HUES48 (cell line): Measurements from ENCODE around the gene LDLRAD1.
"Not testable (repeated sequence)": the region's sequence is repeated elsewhere in the genome, so short reads cannot be mapped to it uniquely, and the experiment has no call there.

ENCODE experiments used
- H3K27ac ChIP-seq: one replicate; pipeline ENCODE4 v1.7.0; 2013; ENCODE audit warnings: low read depth, low read length, inconsistent platforms
- H3K27me3 ChIP-seq: 2 replicates; pipeline ENCODE4 v1.6.1; 2013; ENCODE audit warnings: mild to moderate bottlenecking, low read length; ENCODE audit not compliant: control insufficient read depth, insufficient read depth
- H3K36me3 ChIP-seq: 2 replicates; pipeline ENCODE4 v1.6.1; 2013; ENCODE audit warnings: low read length; ENCODE audit not compliant: control insufficient read depth, insufficient read depth
- H3K4me1 ChIP-seq: 2 replicates; pipeline ENCODE4 v1.6.1; 2013; ENCODE audit warnings: mild to moderate bottlenecking, low read length; ENCODE audit not compliant: control insufficient read depth, insufficient read depth
- H3K4me3 ChIP-seq: 2 replicates; pipeline ENCODE4 v1.5.1; 2013; ENCODE audit warnings: mild to moderate bottlenecking, low read depth, low read length
- H3K9ac ChIP-seq: 2 replicates; pipeline ENCODE4 v1.6.1; 2013; ENCODE audit warnings: mild to moderate bottlenecking, low read depth, low read length, moderate library complexity
- H3K9me3 ChIP-seq: 2 replicates; pipeline ENCODE4 v1.6.1; 2013; ENCODE audit warnings: low read length; ENCODE audit not compliant: control insufficient read depth, insufficient read depth

The LDLRAD1 gene

DNA sequence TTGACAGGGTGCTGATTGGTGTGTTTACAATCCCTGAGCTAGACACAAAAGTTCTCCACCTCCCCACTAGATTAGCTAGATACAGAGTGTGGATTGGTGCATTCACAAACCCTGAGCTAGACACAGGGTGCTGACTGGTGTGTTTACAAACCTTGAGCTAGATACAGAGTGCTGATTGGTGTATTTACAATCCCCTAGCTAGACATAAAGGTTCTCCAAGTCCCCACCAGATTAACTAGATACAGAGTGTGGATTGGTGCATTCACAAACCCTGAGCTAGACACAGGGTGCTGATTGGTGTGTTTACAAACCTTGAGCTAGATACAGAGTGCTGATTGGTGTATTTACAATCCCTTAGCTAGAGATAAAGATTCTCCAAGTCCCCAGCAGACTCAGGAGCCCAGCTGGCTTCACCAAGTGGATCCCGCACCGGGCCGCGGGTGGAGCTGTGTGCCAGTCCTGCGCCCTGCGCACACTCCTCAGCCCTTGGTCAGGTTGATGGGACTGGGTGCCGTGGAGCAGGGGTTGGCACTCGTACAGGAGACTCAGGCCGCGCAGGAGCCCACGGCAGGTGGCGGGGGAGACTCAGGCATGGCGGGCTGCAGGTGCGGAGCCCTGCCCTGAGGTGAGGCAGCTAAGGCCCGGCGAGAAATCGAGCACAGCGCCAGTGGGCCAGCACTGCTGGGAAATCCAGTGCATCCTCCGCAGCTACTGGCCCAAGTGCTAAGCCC lies 14.1 kb downstream of the LDLRAD1 start:
- H3K36me3 ChIP-seq, H3K9me3 ChIP-seq, H3K9ac ChIP-seq, H3K27ac ChIP-seq, H3K4me1 ChIP-seq, H3K27me3 ChIP-seq, H3K4me3 ChIP-seq: not testable (repeated sequence)

- no peaks in the 10 kb centered on the region for H3K4me1 ChIP-seq
- no peak overlapping the region for H3K27ac ChIP-seq
- H3K36me3 ChIP-seq = no peaks in the 10 kb centered on the region
- no peak overlapping the region for H3K9ac ChIP-seq
- H3K9me3 ChIP-seq = no peaks in the 10 kb centered on the region
- no peak overlapping the region for H3K4me3 ChIP-seq
- H3K27me3 ChIP-seq = no peaks in the 10 kb centered on the region
Observed at GRCh38 chr1:54003249-54003646, 14.7 kb downstream of the LDLRAD1 start.

- no peak overlapping the region for H3K27ac ChIP-seq
- H3K4me3 ChIP-seq = no peak overlapping the region
- H3K9me3 ChIP-seq = no peaks in the 10 kb centered on the region
- H3K27me3 ChIP-seq = no peaks in the 10 kb centered on the region
- no peaks in the 10 kb centered on the region for H3K4me1 ChIP-seq
- no peaks in the 10 kb centered on the region for H3K36me3 ChIP-seq
- no peak overlapping the region for H3K9ac ChIP-seq
Observed at GRCh38 chr1:54002544-54003248, 15.3 kb downstream of the LDLRAD1 start.

GRCh38 chr1:54001591-54001990 lies 16.4 kb downstream of the LDLRAD1 start:
- Histone ChIP-seq H3K27me3 (no peaks in the 10 kb centered on the region), H3K36me3 (no peaks in the 10 kb centered on the region), H3K9me3 (no peaks in the 10 kb centered on the region), H3K4me3 (no peak overlapping the region), H3K9ac (no peak overlapping the region), H3K4me1 (no peaks in the 10 kb centered on the region), H3K27ac (no peak overlapping the region)

- no peak overlapping the region for H3K9ac ChIP-seq
- H3K9me3 ChIP-seq = no peaks in the 10 kb centered on the region
- H3K4me1 ChIP-seq = no peaks in the 10 kb centered on the region
- H3K27me3 ChIP-seq = no peaks in the 10 kb centered on the region
- H3K36me3 ChIP-seq = no peaks in the 10 kb centered on the region
- H3K27ac ChIP-seq = no peak overlapping the region
- no peak overlapping the region for H3K4me3 ChIP-seq
Observed at GRCh38 chr1:53999920-54000319, 18.1 kb downstream of the LDLRAD1 start.

DNA sequence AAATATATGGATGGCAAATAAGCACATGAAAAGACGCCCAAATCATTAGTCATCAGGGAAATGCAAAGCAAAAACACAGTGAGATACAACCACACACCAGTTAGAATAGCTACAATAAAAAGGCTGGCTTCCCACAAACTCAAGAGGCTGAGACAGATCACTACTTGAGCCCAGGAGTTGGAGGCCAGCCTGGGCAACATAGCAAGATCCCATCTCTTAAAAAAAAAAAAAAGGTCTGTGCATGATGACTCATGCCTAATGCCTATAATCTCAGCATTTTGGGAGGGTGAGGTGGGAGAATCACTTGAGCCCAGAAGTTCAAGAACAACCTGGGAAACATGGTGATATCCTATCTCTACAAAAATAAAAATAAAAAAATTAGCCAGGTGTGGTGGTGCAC lies 19.8 kb downstream of the LDLRAD1 start:
- no peaks in the 10 kb centered on the region for H3K36me3 ChIP-seq
- no peak overlapping the region for H3K27ac ChIP-seq
- H3K9ac ChIP-seq = no peak overlapping the region
- no peaks in the 10 kb centered on the region for H3K9me3 ChIP-seq
- no peaks in the 10 kb centered on the region for H3K4me1 ChIP-seq
- H3K4me3 ChIP-seq = no peak overlapping the region
- no peaks in the 10 kb centered on the region for H3K27me3 ChIP-seq

DNA sequence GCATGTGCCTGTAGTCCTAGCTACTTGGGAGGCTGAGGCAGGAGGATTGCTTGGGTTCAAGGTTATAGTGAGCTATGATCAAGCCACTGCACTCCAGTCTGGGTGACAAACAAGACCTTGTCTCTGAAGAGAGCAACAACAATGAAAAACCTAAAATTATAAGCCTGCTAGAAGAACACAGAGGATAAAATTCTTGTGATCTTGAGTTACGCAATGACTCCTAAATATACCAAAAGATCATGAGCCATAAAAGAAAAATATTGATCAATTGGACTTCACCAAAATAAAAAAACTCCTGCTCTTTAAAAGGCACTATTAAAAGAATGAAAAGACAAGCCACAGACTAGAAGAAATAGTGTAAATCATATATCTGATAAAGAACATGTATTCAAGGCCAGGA lies 22.3 kb downstream of the LDLRAD1 start:
- Histone ChIP-seq H3K9ac (no peak overlapping the region), H3K36me3 (no peaks in the 10 kb centered on the region), H3K4me3 (no peak overlapping the region), H3K27me3 (no peaks in the 10 kb centered on the region), H3K27ac (no peak overlapping the region), H3K9me3 (no peaks in the 10 kb centered on the region), H3K4me1 (no peaks in the 10 kb centered on the region)

GRCh38 chr1:53994516-53994915 lies 23.5 kb downstream of the LDLRAD1 start:
- not testable (repeated sequence) for H3K9me3 ChIP-seq

DNA sequence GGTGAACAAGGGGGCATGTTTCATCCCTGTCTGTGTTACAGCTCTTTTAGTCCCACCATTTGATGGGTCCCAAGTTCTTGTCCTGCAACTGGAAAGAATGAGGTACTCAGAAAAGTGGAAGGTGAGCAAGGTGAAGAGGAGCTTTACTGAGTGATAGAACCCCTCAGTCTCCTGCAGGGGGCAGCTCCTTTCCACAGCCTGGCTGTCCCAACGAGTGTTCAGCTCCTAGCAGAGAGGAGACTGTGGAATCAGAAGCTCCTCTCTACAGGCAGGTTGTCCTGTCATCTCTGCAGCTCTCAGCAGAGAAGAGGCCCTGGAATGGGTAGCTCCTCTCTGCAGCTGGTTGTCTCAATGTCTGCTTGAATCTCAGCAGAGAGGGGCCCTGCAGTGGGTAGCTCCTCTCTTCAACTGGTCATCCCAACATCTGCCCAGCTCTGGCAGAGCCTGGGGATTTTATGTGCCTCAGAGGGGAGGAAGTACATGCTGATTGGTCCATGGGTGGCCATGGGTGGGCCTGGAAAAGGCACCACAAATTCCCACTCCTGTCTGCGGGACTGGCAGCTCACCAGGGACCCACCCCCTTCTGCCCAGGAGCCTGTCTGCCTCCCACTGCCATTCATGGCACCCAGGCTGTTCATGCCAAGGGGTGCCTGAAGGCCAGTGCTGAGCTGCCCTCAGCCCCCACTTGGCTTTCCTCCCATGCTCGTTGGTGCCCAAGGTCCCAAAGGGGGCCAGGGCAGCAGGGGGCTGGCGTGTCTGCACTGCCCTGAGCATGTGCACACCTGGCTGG lies 25.7 kb downstream of the LDLRAD1 start:
- Histone ChIP-seq H3K27ac (no peak overlapping the region), H3K9ac (no peak overlapping the region), H3K4me1 (no peaks in the 10 kb centered on the region), H3K4me3 (no peak overlapping the region), H3K9me3 (no peaks in the 10 kb centered on the region), H3K36me3 (no peaks in the 10 kb centered on the region), H3K27me3 (no peaks in the 10 kb centered on the region)

More at GRCh38 chr1:53994516-53994915, 23.5 kb downstream of the LDLRAD1 start:
- not testable (repeated sequence) for H3K27ac ChIP-seq, H3K36me3 ChIP-seq, H3K27me3 ChIP-seq, H3K9ac ChIP-seq, H3K4me3 ChIP-seq, H3K4me1 ChIP-seq

- H3K4me3 ChIP-seq = no peak overlapping the region
- H3K9me3 ChIP-seq = no peaks in the 10 kb centered on the region
- no peak overlapping the region for H3K27ac ChIP-seq
- H3K9ac ChIP-seq = no peak overlapping the region
- no peaks in the 10 kb centered on the region for H3K27me3 ChIP-seq
- H3K4me1 ChIP-seq = peaks cover 1% of the 10 kb centered on the region; the same call in 1 of the 2 replicates
- no peaks in the 10 kb centered on the region for H3K36me3 ChIP-seq
Observed at GRCh38 chr1:53987880-53988279, 30.1 kb downstream of the LDLRAD1 start.

DNA sequence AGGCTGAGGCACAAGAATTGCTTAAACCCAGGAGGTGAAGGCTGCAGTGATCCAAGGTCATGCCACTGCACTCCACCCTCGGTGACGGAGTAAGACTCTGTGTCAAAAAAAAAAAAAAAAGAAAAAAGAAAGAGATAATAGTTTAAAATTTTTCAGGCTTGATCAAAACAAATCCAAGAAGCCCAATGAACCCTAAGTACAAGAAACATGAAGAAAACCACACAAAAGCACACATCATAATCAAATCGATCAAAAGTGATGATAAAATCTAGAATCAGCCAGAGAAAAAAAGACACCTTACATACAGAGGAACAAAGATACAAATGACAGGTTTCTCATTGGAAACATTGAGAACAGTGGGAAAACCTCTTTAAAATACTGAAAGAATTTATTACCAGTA lies 31.5 kb downstream of the LDLRAD1 start:
- no peak overlapping the region for H3K9ac ChIP-seq
- no peaks in the 10 kb centered on the region for H3K27me3 ChIP-seq
- peaks cover 12% of the 10 kb centered on the region for H3K4me1 ChIP-seq
- H3K9me3 ChIP-seq = no peaks in the 10 kb centered on the region
- no peak overlapping the region for H3K27ac ChIP-seq
- H3K36me3 ChIP-seq = no peaks in the 10 kb centered on the region
- H3K4me3 ChIP-seq = no peak overlapping the region
